ENCODE measurements around the gene TRAF3IP1. TPM values are rescaled to one million over a fixed set of nuclear protein-coding genes. Genes with fewer than 3 reads are reported as not detected.

The TRAF3IP1 gene
- total RNA-seq, 1 donor from 2014 or later: 11.2 TPM

DNA sequence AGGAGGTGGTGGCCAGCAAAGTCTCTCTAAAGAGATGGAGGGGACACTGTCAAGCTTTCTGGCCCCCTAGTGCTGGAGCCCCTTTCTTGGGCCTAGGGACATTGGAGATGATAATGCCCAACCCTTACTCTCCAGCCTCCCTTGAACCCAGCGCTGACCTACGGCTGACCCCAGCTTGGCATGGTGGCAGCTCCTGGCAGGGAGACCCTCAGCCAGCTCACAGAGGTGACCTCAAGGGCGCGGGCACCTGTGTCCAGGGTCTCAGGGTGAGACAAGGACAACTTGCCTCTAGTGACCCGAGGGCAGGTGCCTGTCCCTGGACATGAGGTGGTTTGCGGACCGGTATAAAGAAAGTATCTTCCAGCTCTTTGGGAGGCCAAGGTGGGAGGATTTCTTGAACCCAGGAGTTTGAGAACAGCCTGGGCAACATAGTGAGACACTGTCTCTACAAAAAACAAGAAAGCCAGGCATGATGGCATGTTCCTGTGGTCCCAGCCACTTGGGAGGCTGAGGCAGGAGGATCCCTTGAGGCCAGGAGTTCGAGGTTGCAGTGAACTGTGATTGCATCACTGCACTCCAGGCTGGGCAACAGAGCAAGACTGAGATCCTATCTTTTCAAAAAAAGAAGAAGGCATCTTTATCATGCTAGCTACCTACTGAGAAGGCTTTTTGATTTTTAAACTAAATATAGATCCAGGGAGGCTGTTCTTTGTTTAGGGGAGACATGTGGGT, 28.6 kb upstream of the TRAF3IP1 start:
- no peak overlapping the region for H3K4me2 ChIP-seq
- H3K4me3 Mint-ChIP-seq: no peak overlapping the region
- H3K27ac ChIP-seq: no peak overlapping the region
- H3K9ac ChIP-seq: no peak overlapping the region
- TF ChIP-seq EZH2phosphoT487 (IDR thresholded peaks at IDR 0.05): no peak
- TF ChIP-seq, protein P1, sequence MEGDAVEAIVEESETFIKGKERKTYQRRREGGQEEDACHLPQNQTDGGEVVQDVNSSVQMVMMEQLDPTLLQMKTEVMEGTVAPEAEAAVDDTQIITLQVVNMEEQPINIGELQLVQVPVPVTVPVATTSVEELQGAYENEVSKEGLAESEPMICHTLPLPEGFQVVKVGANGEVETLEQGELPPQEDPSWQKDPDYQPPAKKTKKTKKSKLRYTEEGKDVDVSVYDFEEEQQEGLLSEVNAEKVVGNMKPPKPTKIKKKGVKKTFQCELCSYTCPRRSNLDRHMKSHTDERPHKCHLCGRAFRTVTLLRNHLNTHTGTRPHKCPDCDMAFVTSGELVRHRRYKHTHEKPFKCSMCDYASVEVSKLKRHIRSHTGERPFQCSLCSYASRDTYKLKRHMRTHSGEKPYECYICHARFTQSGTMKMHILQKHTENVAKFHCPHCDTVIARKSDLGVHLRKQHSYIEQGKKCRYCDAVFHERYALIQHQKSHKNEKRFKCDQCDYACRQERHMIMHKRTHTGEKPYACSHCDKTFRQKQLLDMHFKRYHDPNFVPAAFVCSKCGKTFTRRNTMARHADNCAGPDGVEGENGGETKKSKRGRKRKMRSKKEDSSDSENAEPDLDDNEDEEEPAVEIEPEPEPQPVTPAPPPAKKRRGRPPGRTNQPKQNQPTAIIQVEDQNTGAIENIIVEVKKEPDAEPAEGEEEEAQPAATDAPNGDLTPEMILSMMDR (IDR thresholded peaks at IDR 0.05): no peak
- no peak for TF ChIP-seq EZH2 (IDR thresholded peaks at IDR 0.05)
- peaks cover 7% of the 10 kb centered on the region for H3K27me3 Mint-ChIP-seq (ENCODE audit: insufficient read depth, low read depth)
- no peaks in the 10 kb centered on the region for H3K9me3 Mint-ChIP-seq
- peaks cover 10% of the 10 kb centered on the region for H3K4me1 ChIP-seq
- H3K27me3 ChIP-seq: peaks cover 23% of the 10 kb centered on the region
- DNase-seq (ENCODE audit: low spot score): no peak
- no peak overlapping the region for H3K4me3 ChIP-seq
- peaks cover 26% of the 10 kb centered on the region for H3K4me1 Mint-ChIP-seq
- H3K36me3 Mint-ChIP-seq: no peaks in the 10 kb centered on the region
- no peak overlapping the region for H2AFZ ChIP-seq (replicated peaks)
- peaks cover 2% of the 10 kb centered on the region for H4K20me1 ChIP-seq (ENCODE audit: low read depth)
- no peak overlapping the region for H3K27ac Mint-ChIP-seq
- no peaks in the 10 kb centered on the region for H3K9me3 ChIP-seq (ENCODE audit: low read depth)
- H3K36me3 ChIP-seq: no peaks in the 10 kb centered on the region
- peaks cover 8% of the 10 kb centered on the region for H3K79me2 ChIP-seq (ENCODE audit: low read depth)
- peaks cover 19% of the 10 kb centered on the region for H3F3A ChIP-seq (ENCODE audit: low read depth)

DNA sequence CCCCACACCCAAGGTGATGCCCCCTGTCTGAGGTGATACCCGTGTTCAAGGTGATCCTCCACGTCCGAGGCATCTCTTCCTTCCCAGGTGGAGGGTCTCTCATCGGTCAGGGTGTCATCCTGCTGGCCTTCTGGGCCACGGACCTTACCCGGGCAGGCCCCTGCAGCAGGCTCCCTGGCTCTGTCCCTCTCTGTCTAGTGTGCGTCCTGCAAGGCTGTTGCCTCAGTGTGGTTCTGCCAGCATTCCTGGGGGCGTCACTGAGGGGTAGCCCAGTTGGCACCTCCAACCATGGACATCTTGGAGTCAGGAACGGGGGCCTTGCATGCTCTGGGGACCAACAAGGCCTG, 26.3 kb upstream of the TRAF3IP1 start:
- Histone ChIP-seq H3K79me2 (ENCODE audit: low read depth) (no peaks in the 10 kb centered on the region), H3K9me3 (ENCODE audit: low read depth) (no peaks in the 10 kb centered on the region), H3K36me3 (no peaks in the 10 kb centered on the region), H4K20me1 (ENCODE audit: low read depth) (no peaks in the 10 kb centered on the region), H3K4me3 (no peak overlapping the region), H3F3A (ENCODE audit: low read depth) (peaks cover 15% of the 10 kb centered on the region), H3K27me3 (peaks cover 15% of the 10 kb centered on the region), H3K4me1 (peaks cover 16% of the 10 kb centered on the region), H3K27ac (no peak overlapping the region), H2AFZ (replicated peaks) (no peak overlapping the region), H3K9ac (no peak overlapping the region), H3K4me2 (no peak overlapping the region)
- peaks cover 5% of the 10 kb centered on the region for H3K27me3 Mint-ChIP-seq (ENCODE audit: insufficient read depth, low read depth)
- no peak for TF ChIP-seq EZH2phosphoT487 (IDR thresholded peaks at IDR 0.05)
- TF ChIP-seq, protein P1 (IDR thresholded peaks at IDR 0.05): no peak
- TF ChIP-seq EZH2 (IDR thresholded peaks at IDR 0.05): no peak
- DNase-seq (ENCODE audit: low spot score): no peak
- H3K36me3 Mint-ChIP-seq: no peaks in the 10 kb centered on the region
- peaks cover 19% of the 10 kb centered on the region for H3K4me1 Mint-ChIP-seq
- H3K4me3 Mint-ChIP-seq: no peak overlapping the region
- no peaks in the 10 kb centered on the region for H3K9me3 Mint-ChIP-seq
- no peak overlapping the region for H3K27ac Mint-ChIP-seq

DNA sequence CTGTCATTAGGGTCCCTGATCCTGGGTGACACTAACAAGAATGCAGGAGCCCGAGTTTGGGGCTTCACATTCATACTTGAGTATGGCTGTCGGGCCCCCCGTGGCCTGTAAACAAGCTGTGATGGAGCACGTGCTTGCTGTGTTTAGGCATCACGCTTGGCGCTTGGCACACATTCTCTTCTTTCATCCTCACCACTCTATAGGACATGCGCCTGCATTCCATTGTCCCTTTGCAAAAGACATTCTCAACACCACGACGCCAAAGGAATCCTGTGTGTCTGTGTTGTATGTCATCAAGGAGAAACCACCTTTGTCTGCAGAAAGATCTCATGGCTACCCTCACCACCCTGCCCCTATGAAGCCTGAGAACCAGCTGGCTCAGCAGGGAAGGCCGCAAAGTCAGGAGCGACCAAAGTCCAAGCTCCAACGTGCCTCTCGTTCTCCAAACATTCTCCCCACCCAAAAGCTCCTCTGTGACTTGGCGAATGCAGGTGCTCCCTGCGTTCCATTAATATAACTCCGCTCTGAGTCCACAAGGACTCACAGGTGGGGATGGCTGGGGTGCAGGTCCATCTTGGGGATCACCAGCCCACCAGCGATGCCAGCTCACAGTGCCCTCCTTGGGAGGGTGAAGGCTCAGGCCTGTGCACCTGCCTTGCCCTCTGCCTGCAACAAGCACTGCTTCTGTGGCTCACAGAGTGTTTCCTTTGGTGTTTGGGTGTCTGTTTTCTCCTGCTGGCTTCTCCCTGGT, 25.8 kb upstream of the TRAF3IP1 start:
- no peak for TF ChIP-seq EZH2phosphoT487 (IDR thresholded peaks at IDR 0.05)
- TF ChIP-seq EZH2 (IDR thresholded peaks at IDR 0.05): no peak
- TF ChIP-seq, protein P1 (IDR thresholded peaks at IDR 0.05): no peak
- Mint-ChIP-seq H3K27ac (no peak overlapping the region), H3K9me3 (no peaks in the 10 kb centered on the region)

More for the DNA sequence above, 25.8 kb upstream of the TRAF3IP1 start:
- Histone ChIP-seq H3F3A (ENCODE audit: low read depth) (peaks cover 9% of the 10 kb centered on the region), H3K27ac (no peak overlapping the region), H4K20me1 (ENCODE audit: low read depth) (no peaks in the 10 kb centered on the region), H3K36me3 (no peaks in the 10 kb centered on the region), H3K79me2 (ENCODE audit: low read depth) (no peaks in the 10 kb centered on the region), H3K4me1 (peaks cover 16% of the 10 kb centered on the region), H3K4me3 (no peak overlapping the region), H3K9ac (no peak overlapping the region), H3K4me2 (no peak overlapping the region), H3K27me3 (peaks cover 13% of the 10 kb centered on the region), H2AFZ (replicated peaks) (no peak overlapping the region), H3K9me3 (ENCODE audit: low read depth) (no peaks in the 10 kb centered on the region)
- H3K4me1 Mint-ChIP-seq: peaks cover 15% of the 10 kb centered on the region
- H3K36me3 Mint-ChIP-seq: no peaks in the 10 kb centered on the region
- peaks cover 5% of the 10 kb centered on the region for H3K27me3 Mint-ChIP-seq (ENCODE audit: insufficient read depth, low read depth)
- no peak overlapping the region for H3K4me3 Mint-ChIP-seq
- DNase-seq (ENCODE audit: low spot score): no peak
